GM23338 (cell line): ENCODE measurements around the gene PDX1. TPM values are rescaled to one million over a fixed set of nuclear protein-coding genes. Genes with fewer than 3 reads are reported as not detected.
A peak's percentile ranks its signal among the peaks of the same experiment; 100 is the strongest.

Experiments used
- ATAC-seq: fragments of 200-7000 bp; cut with Tn5 transposase; 3 replicates; pipeline ENCODE4 v1.9.1; 2020
- DNase-seq: peaks from one replicate; pipeline ENCODE4 v3.0.0-alpha.2; 2015; ENCODE audit warnings: low spot score
- H2AFZ ChIP-seq: fragments of 200-600 bp; sonication (generic); 2 replicates; pipeline ENCODE4 v1.8.0; 2016; ENCODE audit warnings: antibody characterized with exemption, mild to moderate bottlenecking, moderate library complexity
- H3F3A ChIP-seq: fragments of 200-600 bp; sonication (generic); replicated peaks from 2 replicates; pipeline ENCODE4 v1.8.0; 2017; ENCODE audit warnings: antibody characterized with exemption, mixed run types, low read depth
- H3K27ac ChIP-seq: fragments of 200-600 bp; sonication (generic); 2 replicates; pipeline ENCODE4 v1.6.1; 2016; ENCODE audit warnings: low read depth
- H3K27me3 ChIP-seq: fragments of 200-600 bp; sonication (generic); 2 replicates; pipeline ENCODE4 v1.8.0; 2016; ENCODE audit warnings: mild to moderate bottlenecking, mixed run types, moderate library complexity; ENCODE audit not compliant: insufficient read depth
- H3K36me3 ChIP-seq: fragments of 200-600 bp; sonication (generic); 2 replicates; pipeline ENCODE4 v1.8.0; 2016; ENCODE audit warnings: mild to moderate bottlenecking; ENCODE audit not compliant: insufficient read depth
- H3K4me1 ChIP-seq: fragments of 200-600 bp; sonication (generic); 2 replicates; pipeline ENCODE4 v1.8.0; 2016; ENCODE audit warnings: mild to moderate bottlenecking, moderate library complexity; ENCODE audit not compliant: insufficient read depth
- H3K4me2 ChIP-seq: fragments of 200-600 bp; sonication (generic); 2 replicates; pipeline ENCODE4 v1.7.1; 2017; ENCODE audit warnings: mixed run types
- H3K4me3 ChIP-seq: fragments of 200-600 bp; sonication (generic); 2 replicates; pipeline ENCODE4 v1.6.1; 2016; ENCODE audit warnings: mixed run types
- H3K79me2 ChIP-seq: fragments of 200-600 bp; sonication (generic); replicated peaks from 2 replicates; pipeline ENCODE4 v1.8.0; 2017; ENCODE audit warnings: mild to moderate bottlenecking; ENCODE audit not compliant: insufficient read depth
- H3K9me2 ChIP-seq: fragments of 200-600 bp; sonication (generic); 2 replicates; pipeline ENCODE4 v1.8.0; 2017; ENCODE audit not compliant: insufficient read depth
- H4K20me1 ChIP-seq: fragments of 200-600 bp; sonication (generic); replicated peaks from 2 replicates; pipeline ENCODE4 v1.8.0; 2017; ENCODE audit warnings: mild to moderate bottlenecking; ENCODE audit not compliant: insufficient read depth
- H3K27ac Mint-ChIP-seq: 2 replicates; pipeline ENCODE4 v1.8.0; 2020; ENCODE audit warnings: inconsistent platforms, mild to moderate bottlenecking, moderate library complexity, mixed read lengths
- H3K27me3 Mint-ChIP-seq: 3 replicates; pipeline ENCODE4 v1.8.0; 2022; ENCODE audit warnings: low read depth, mild to moderate bottlenecking, moderate library complexity, mixed read lengths, inconsistent platforms; ENCODE audit not compliant: insufficient read depth, poor library complexity
- H3K36me3 Mint-ChIP-seq: 3 replicates; pipeline ENCODE4 v1.8.0; 2021; ENCODE audit warnings: low read depth, mild to moderate bottlenecking, inconsistent platforms, moderate library complexity, mixed read lengths
- H3K4me1 Mint-ChIP-seq: 3 replicates; pipeline ENCODE4 v1.8.0; 2020; ENCODE audit warnings: mild to moderate bottlenecking, inconsistent platforms, mixed read lengths
- H3K4me3 Mint-ChIP-seq: 3 replicates; pipeline ENCODE4 v1.8.0; 2021; ENCODE audit warnings: moderate library complexity, mild to moderate bottlenecking, inconsistent platforms, mixed read lengths
- H3K9me3 Mint-ChIP-seq: 3 replicates; pipeline ENCODE4 v1.8.0; 2020; ENCODE audit warnings: moderate library complexity, mild to moderate bottlenecking, inconsistent platforms, mixed read lengths
- CREB1 ChIP-seq: fragments of 250-450 bp; sonication (Bioruptor Pico); IDR thresholded peaks from 2 replicates; pipeline ENCODE4 v1.5.0; 2020; ENCODE audit warnings: low read depth, mild to moderate bottlenecking, moderate library complexity
- EZH2 ChIP-seq: fragments of 200-600 bp; sonication (generic); IDR thresholded peaks from one replicate; pipeline ENCODE4 v1.8.0; 2017; ENCODE audit warnings: antibody characterized with exemption, mild to moderate bottlenecking, low read depth; ENCODE audit not compliant: unreplicated experiment
- EZH2phosphoT487 ChIP-seq: fragments of 200-600 bp; sonication (generic); IDR thresholded peaks from one replicate; pipeline ENCODE4 v1.8.1; 2018; ENCODE audit warnings: antibody characterized with exemption; ENCODE audit not compliant: unreplicated experiment
- POLR2AphosphoS5 ChIP-seq: IDR thresholded peaks from 2 replicates; pipeline ENCODE4 v1.6.1; 2016; ENCODE audit warnings: antibody characterized with exemption, low read depth
- REST ChIP-seq: IDR thresholded peaks from one replicate; pipeline ENCODE4 v1.6.1; 2018; ENCODE audit warnings: antibody characterized with exemption; ENCODE audit not compliant: unreplicated experiment
- STAT1 ChIP-seq: IDR thresholded peaks from one replicate; pipeline ENCODE4 v1.6.1; 2016; ENCODE audit warnings: antibody characterized with exemption; ENCODE audit not compliant: unreplicated experiment
- ZNF114 ChIP-seq: fragments of 250-450 bp; sonication (Bioruptor Pico); IDR thresholded peaks from 2 replicates; pipeline ENCODE4 v1.5.0; 2020; ENCODE audit warnings: mild to moderate bottlenecking, moderate library complexity
- polyA plus RNA-seq: library from polyadenylated mRNA; unstranded; fragments of >200 nt; fragmentation: Nextera tagmentation; extraction: Ambion mirVana; gene quantifications from 2 replicates; pipeline ENCODE4 v1.2.1, GENCODE V29; 2016
- total RNA-seq: library from RNA; depleted of rRNA; stranded (reverse); fragments of >200 nt; shearing (Covaris generic); gene quantifications from 2 replicates; pipeline ENCODE4 v1.2.3, GENCODE V29; 2014
- TF ChIP-seq, protein P1 (sequence below): IDR thresholded peaks from 2 replicates; pipeline ENCODE4 v1.6.1; 2016; ENCODE audit warnings: antibody characterized with exemption
- TF ChIP-seq, protein P2 (sequence below): fragments of 250-450 bp; sonication (Bioruptor Pico); IDR thresholded peaks from 2 replicates; pipeline ENCODE4 v1.5.0; 2020; ENCODE audit warnings: mild to moderate bottlenecking, moderate library complexity

PDX1 gene
- total and polyA plus RNA-seq, 2 experiments from 2014 or later: not detected

DNA sequence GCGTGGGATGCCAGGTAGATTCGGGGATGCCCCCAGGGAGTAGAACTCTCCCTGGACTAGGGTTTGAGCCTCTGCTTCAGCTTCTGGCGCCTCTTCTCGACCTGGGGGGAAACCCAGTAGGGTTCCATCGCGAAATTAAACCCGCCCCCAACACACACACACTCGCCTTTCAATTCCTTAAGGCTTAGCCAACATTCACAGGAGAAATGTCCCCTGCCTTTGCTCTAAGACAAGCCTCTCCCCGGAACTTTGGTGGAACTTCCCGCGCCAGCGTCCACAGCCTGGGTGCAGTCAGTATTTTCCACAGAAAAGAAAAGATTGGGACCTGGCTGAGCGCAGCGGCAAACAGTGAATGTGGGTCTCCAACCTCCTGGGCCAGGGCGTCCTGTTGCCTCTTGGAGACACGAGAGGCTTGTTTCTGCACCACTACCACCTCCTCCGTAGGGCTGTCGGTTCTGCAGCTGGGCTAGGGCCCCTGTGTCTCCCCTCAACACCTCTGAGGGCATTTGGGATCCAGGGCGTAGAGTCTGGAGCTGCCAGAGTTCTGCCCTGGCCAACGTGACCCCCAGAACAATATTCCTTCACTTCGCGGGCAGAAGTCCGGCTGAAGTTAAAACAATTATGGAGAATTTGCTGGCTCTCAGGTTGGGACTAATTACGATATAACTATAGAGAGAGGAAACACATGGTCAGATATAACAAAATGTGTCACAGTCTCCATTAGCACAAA lies 3.2 kb downstream of the PDX1 start:
- Histone ChIP-seq H2AFZ (no peak overlapping the region), H3K4me2 (peak overlapping the region; percentile 60), H3K4me3 (peak overlapping the region; percentile 20; the same call in 1 of the 2 replicates), H3F3A (peaks cover 51% of the 10 kb centered on the region), H3K4me1 (peaks cover 37% of the 10 kb centered on the region; the same call in 1 of the 2 replicates), H3K36me3 (no peaks in the 10 kb centered on the region), H4K20me1 (peaks cover 55% of the 10 kb centered on the region), H3K27me3 (peaks cover 100% of the 10 kb centered on the region), H3K27ac (no peak overlapping the region), H3K9me2 (no peaks in the 10 kb centered on the region), H3K79me2 (no peaks in the 10 kb centered on the region)
- peaks cover 45% of the 10 kb centered on the region for H3K4me1 Mint-ChIP-seq
- DNase-seq: peak; percentile 19
- peaks cover 98% of the 10 kb centered on the region for H3K27me3 Mint-ChIP-seq
- H3K9me3 Mint-ChIP-seq: peaks cover 9% of the 10 kb centered on the region; the same call in 1 of the 3 replicates
- ATAC-seq: no peak
- TF ChIP-seq, protein P1, sequence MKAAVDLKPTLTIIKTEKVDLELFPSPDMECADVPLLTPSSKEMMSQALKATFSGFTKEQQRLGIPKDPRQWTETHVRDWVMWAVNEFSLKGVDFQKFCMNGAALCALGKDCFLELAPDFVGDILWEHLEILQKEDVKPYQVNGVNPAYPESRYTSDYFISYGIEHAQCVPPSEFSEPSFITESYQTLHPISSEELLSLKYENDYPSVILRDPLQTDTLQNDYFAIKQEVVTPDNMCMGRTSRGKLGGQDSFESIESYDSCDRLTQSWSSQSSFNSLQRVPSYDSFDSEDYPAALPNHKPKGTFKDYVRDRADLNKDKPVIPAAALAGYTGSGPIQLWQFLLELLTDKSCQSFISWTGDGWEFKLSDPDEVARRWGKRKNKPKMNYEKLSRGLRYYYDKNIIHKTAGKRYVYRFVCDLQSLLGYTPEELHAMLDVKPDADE: no peak
- TF ChIP-seq, protein P2, sequence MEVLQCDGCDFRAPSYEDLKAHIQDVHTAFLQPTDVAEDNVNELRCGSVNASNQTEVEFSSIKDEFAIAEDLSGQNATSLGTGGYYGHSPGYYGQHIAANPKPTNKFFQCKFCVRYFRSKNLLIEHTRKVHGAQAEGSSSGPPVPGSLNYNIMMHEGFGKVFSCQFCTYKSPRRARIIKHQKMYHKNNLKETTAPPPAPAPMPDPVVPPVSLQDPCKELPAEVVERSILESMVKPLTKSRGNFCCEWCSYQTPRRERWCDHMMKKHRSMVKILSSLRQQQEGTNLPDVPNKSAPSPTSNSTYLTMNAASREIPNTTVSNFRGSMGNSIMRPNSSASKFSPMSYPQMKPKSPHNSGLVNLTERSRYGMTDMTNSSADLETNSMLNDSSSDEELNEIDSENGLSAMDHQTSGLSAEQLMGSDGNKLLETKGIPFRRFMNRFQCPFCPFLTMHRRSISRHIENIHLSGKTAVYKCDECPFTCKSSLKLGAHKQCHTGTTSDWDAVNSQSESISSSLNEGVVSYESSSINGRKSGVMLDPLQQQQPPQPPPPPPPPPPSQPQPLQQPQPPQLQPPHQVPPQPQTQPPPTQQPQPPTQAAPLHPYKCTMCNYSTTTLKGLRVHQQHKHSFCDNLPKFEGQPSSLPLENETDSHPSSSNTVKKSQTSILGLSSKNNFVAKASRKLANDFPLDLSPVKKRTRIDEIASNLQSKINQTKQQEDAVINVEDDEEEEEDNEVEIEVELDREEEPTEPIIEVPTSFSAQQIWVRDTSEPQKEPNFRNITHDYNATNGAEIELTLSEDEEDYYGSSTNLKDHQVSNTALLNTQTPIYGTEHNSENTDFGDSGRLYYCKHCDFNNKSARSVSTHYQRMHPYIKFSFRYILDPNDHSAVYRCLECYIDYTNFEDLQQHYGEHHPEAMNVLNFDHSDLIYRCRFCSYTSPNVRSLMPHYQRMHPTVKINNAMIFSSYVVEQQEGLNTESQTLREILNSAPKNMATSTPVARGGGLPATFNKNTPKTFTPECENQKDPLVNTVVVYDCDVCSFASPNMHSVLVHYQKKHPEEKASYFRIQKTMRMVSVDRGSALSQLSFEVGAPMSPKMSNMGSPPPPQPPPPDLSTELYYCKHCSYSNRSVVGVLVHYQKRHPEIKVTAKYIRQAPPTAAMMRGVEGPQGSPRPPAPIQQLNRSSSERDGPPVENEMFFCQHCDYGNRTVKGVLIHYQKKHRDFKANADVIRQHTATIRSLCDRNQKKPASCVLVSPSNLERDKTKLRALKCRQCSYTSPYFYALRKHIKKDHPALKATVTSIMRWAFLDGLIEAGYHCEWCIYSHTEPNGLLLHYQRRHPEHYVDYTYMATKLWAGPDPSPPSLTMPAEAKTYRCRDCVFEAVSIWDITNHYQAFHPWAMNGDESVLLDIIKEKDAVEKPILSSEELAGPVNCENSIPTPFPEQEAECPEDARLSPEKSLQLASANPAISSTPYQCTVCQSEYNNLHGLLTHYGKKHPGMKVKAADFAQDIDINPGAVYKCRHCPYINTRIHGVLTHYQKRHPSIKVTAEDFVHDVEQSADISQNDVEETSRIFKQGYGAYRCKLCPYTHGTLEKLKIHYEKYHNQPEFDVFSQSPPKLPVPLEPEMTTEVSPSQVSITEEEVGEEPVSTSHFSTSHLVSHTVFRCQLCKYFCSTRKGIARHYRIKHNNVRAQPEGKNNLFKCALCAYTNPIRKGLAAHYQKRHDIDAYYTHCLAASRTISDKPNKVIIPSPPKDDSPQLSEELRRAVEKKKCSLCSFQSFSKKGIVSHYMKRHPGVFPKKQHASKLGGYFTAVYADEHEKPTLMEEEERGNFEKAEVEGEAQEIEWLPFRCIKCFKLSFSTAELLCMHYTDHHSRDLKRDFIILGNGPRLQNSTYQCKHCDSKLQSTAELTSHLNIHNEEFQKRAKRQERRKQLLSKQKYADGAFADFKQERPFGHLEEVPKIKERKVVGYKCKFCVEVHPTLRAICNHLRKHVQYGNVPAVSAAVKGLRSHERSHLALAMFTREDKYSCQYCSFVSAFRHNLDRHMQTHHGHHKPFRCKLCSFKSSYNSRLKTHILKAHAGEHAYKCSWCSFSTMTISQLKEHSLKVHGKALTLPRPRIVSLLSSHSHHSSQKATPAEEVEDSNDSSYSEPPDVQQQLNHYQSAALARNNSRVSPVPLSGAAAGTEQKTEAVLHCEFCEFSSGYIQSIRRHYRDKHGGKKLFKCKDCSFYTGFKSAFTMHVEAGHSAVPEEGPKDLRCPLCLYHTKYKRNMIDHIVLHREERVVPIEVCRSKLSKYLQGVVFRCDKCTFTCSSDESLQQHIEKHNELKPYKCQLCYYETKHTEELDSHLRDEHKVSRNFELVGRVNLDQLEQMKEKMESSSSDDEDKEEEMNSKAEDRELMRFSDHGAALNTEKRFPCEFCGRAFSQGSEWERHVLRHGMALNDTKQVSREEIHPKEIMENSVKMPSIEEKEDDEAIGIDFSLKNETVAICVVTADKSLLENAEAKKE (CRISPR knock-in tag): no peak
- TF ChIP-seq EZH2phosphoT487: peak; percentile 42
- TF ChIP-seq EZH2: peak; percentile 32
- TF ChIP-seq STAT1: no peak
- no peak for TF ChIP-seq POLR2AphosphoS5
- no peak for TF ChIP-seq ZNF114 (CRISPR knock-in tag)
- no peak for TF ChIP-seq CREB1 (CRISPR knock-in tag)
- TF ChIP-seq REST: no peak
- no peak overlapping the region for H3K27ac Mint-ChIP-seq
- H3K4me3 Mint-ChIP-seq: peak overlapping the region; percentile 1; the same call in 1 of the 3 replicates
- H3K36me3 Mint-ChIP-seq: no peaks in the 10 kb centered on the region; the same call in 2 of the 3 replicates
